Measurements from ENCODE around the gene ZNF652. TPM values are rescaled to one million over a fixed set of nuclear protein-coding genes. Genes with fewer than 3 reads are reported as not detected.

The ZNF652 gene
- total and polyA plus RNA-seq, 2 of the 4 experiments (the other 2 are of a cell fraction) = 3.6 to 8.8 TPM

GRCh38 chr17:49378311-49378710 lies 16.3 kb upstream of the ZNF652 start:
- CTCF ChIA-PET = no interaction called here
- no TSS peak for BruUV-seq (replicated peaks)
- Histone ChIP-seq H3K4me3 (ENCODE audit: insufficient read depth, low read depth, low read length) (no peak overlapping the region), H3K4me2 (ENCODE audit: low read depth, low read length) (no peak overlapping the region), H3K79me1 (ENCODE audit: low read depth in 1 of 2, low read length in 2 of 2) (no peaks in the 10 kb centered on the region), H2BK20ac (ENCODE audit: low read depth, low read length) (no peak overlapping the region), H2BK5ac (ENCODE audit: low read depth, low read length, poor library complexity, severe bottlenecking) (no peak overlapping the region), H3K14ac (replicated peaks; ENCODE audit: low read depth, low read length) (no peak overlapping the region), H4K5ac (ENCODE audit: low read depth, low read length) (no peak overlapping the region), H3K27me3 (ENCODE audit: control insufficient read depth, insufficient read depth, low read length) (peaks cover 7% of the 10 kb centered on the region; the same call in 1 of the 2 replicates), H2BK120ac (ENCODE audit: low read depth, low read length) (no peak overlapping the region), H3K9ac (ENCODE audit: low read depth, low read length) (no peak overlapping the region), H3K56ac (ENCODE audit: extremely low read depth, insufficient read depth, low read length) (no peak overlapping the region), H3K9me3 (ENCODE audit: control insufficient read depth, insufficient read depth, low read length) (no peaks in the 10 kb centered on the region), H2AFZ (replicated peaks; ENCODE audit: low read length, poor library complexity) (no peak overlapping the region), H3K36me3 (ENCODE audit: control insufficient read depth, insufficient read depth, low read length) (no peaks in the 10 kb centered on the region), H3K9me1 (ENCODE audit: insufficient read depth, low read length) (no peaks in the 10 kb centered on the region), H4K8ac (ENCODE audit: low read depth in 2 of 2, low read length in 2 of 2) (no peak overlapping the region), H3K23ac (ENCODE audit: low read depth, low read length) (no peak overlapping the region), H2AK5ac (ENCODE audit: low read depth, low read length) (no peak overlapping the region), H2AK9ac (replicated peaks; ENCODE audit: low read depth, low read length, poor library complexity) (no peak overlapping the region), H3K18ac (ENCODE audit: low read depth, low read length) (no peak overlapping the region), H4K20me1 (ENCODE audit: insufficient read depth, low read length) (no peaks in the 10 kb centered on the region), H3K27ac (ENCODE audit: insufficient read depth, low read length) (no peak overlapping the region), H2BK15ac (ENCODE audit: low read depth, low read length) (no peak overlapping the region), H3K4ac (ENCODE audit: low read depth, low read length) (no peak overlapping the region), H4K91ac (ENCODE audit: insufficient read depth, low read depth, low read length) (no peak overlapping the region), H3K4me1 (ENCODE audit: control insufficient read depth, insufficient read depth, low read length) (no peaks in the 10 kb centered on the region)
- dilution Hi-C loops (cut with HindIII; ENCODE audit: low sequenced_read_pairs, unreplicated experiment) (no loop called here), in situ Hi-C loops (cut with MboI; ENCODE audit: low sequenced_read_pairs) (no loop called here), intact Hi-C loops (cut with micrococcal nuclease) (no loop called here)
- POLR2A ChIA-PET (ENCODE audit: unreplicated experiment) = no interaction called here
- TF ChIP-seq BHLHE40 (IDR thresholded peaks at IDR 0.05; ENCODE audit: low read depth, low read length) = no peak
- TF ChIP-seq CEBPB (IDR thresholded peaks at IDR 0.05; ENCODE audit: low read depth, low read length) = no peak
- TF ChIP-seq MAFK (IDR thresholded peaks at IDR 0.05; ENCODE audit: low read depth, low read length) = no peak
- no peak for TF ChIP-seq POLR2A (IDR thresholded peaks at IDR 0.05; ENCODE audit: low read depth, low read length)
- no peak for TF ChIP-seq CTCF (conservative IDR thresholded peaks at IDR 0.05; ENCODE audit: low read depth, low read length)
- no peak for TF ChIP-seq CHD1 (IDR thresholded peaks at IDR 0.05; ENCODE audit: low read depth, low read length)
- TF ChIP-seq MAZ (IDR thresholded peaks at IDR 0.05; ENCODE audit: borderline replicate concordance, low read depth, low read length) = no peak
- no peak for TF ChIP-seq RCOR1 (IDR thresholded peaks at IDR 0.05; ENCODE audit: insufficient replicate concordance, low read length)
- TF ChIP-seq FOS (IDR thresholded peaks at IDR 0.05; ENCODE audit: low read depth, low read length) = no peak
- TF ChIP-seq MXI1 (IDR thresholded peaks at IDR 0.05; ENCODE audit: borderline replicate concordance, low read depth, low read length) = no peak
- no peak for TF ChIP-seq USF2 (IDR thresholded peaks at IDR 0.05; ENCODE audit: low read depth, low read length)
- no peak for TF ChIP-seq ELK1 (IDR thresholded peaks at IDR 0.05; ENCODE audit: borderline replicate concordance, low read depth, low read length)
- TF ChIP-seq SMC3 (IDR thresholded peaks at IDR 0.05; ENCODE audit: low read depth, low read length) = no peak
- DNase-seq (no peak), ATAC-seq (ENCODE audit: low read depth) (no peak)
- no CpG with 5 or more reads among the region's 5 CpGs for WGBS, 2 experiments (ENCODE audit: extremely low coverage in 2 of 2, insufficient read length in 1 of 2)

Data from IMR-90 (cell line).